ENCODE results near the gene DOCK8. TPM values are rescaled to one million over a fixed set of nuclear protein-coding genes. Genes with fewer than 3 reads are reported as not detected.

The DOCK8 gene
- polyA plus RNA-seq, 4 donors = 12.1 to 14.7 (median 12.7) TPM

GRCh38 chr9:479971-480350 is 265.3 kb downstream of the DOCK8 start:
- peak in 2 of 4 donors; percentile 70 to 74 for DNase-seq (ENCODE audit: low read depth in 4 of 4, low spot score in 3 of 4)

- DNase-seq (ENCODE audit: low read depth in 4 of 4, low spot score in 3 of 4) = no peak
Measured at GRCh38 chr9:482739-483138, 268.1 kb downstream of the DOCK8 start.

GRCh38 chr9:486156-486555 is 271.5 kb downstream of the DOCK8 start:
- no peak for DNase-seq (ENCODE audit: low read depth in 4 of 4, low spot score in 3 of 4)

- no peak for DNase-seq (ENCODE audit: low read depth in 4 of 4, low spot score in 3 of 4)
Measured at GRCh38 chr9:487429-487828, 272.8 kb downstream of the DOCK8 start.

GRCh38 chr9:488448-488847 is 273.8 kb downstream of the DOCK8 start:
- DNase-seq (ENCODE audit: low read depth in 4 of 4, low spot score in 3 of 4) = no peak

- no peak for DNase-seq (ENCODE audit: low read depth in 4 of 4, low spot score in 3 of 4)
Measured at GRCh38 chr9:489198-490197, 274.8 kb downstream of the DOCK8 start.

- no peak for DNase-seq (ENCODE audit: low read depth in 4 of 4, low spot score in 3 of 4)
Measured at GRCh38 chr9:494764-495163, 280.1 kb downstream of the DOCK8 start.

GRCh38 chr9:495739-496138 is 281.1 kb downstream of the DOCK8 start:
- DNase-seq (ENCODE audit: low read depth in 4 of 4, low spot score in 3 of 4) = no peak

GRCh38 chr9:503326-503725 is 288.7 kb downstream of the DOCK8 start:
- no peak for DNase-seq (ENCODE audit: low read depth in 4 of 4, low spot score in 3 of 4)

- DNase-seq (ENCODE audit: low read depth in 4 of 4, low spot score in 3 of 4) = peak in 3 of 4 donors; percentile 52 to 71 (median 57)
Measured at GRCh38 chr9:503881-504852, 289.5 kb downstream of the DOCK8 start, which contains the start of gene KANK1. KANK1 (plus strand) TSS chr9:504695.

- DNase-seq (ENCODE audit: low read depth in 4 of 4, low spot score in 3 of 4) = no peak
Measured at GRCh38 chr9:504921-505740, 290.5 kb downstream of the DOCK8 start.

GRCh38 chr9:505741-506059 is 291.0 kb downstream of the DOCK8 start:
- DNase-seq (ENCODE audit: low read depth in 4 of 4, low spot score in 3 of 4) = no peak

GRCh38 chr9:506281-506680 is 291.6 kb downstream of the DOCK8 start:
- no peak for DNase-seq (ENCODE audit: low read depth in 4 of 4, low spot score in 3 of 4)

- no peak for DNase-seq (ENCODE audit: low read depth in 4 of 4, low spot score in 3 of 4)
Measured at GRCh38 chr9:511861-512260, 297.2 kb downstream of the DOCK8 start.

GRCh38 chr9:512555-513272 is 298.0 kb downstream of the DOCK8 start:
- DNase-seq (ENCODE audit: low read depth in 4 of 4, low spot score in 3 of 4) = no peak

Other genes starting within 250 kb of the DOCK8 start
- 10 to 100 TPM; 18.3 to 36.1 (median 28.9) TPM for gene WASHC1, start 185.4 kb upstream of the DOCK8 start, polyA plus RNA-seq (ENCODE audit: insufficient read length in 4 of 4)
- gene FOXD4, start 96.4 kb upstream of the DOCK8 start, polyA plus RNA-seq (ENCODE audit: insufficient read length in 4 of 4) = under 1 TPM; 0.32 to 0.70 (median 0.34) TPM
- 10 to 100 TPM; 61.5 to 83.8 (median 65.7) TPM for gene ZNG1A, start 35.8 kb upstream of the DOCK8 start, polyA plus RNA-seq (ENCODE audit: insufficient read length in 4 of 4)